ENCODE data around the gene ADAMTSL4.

DNA sequence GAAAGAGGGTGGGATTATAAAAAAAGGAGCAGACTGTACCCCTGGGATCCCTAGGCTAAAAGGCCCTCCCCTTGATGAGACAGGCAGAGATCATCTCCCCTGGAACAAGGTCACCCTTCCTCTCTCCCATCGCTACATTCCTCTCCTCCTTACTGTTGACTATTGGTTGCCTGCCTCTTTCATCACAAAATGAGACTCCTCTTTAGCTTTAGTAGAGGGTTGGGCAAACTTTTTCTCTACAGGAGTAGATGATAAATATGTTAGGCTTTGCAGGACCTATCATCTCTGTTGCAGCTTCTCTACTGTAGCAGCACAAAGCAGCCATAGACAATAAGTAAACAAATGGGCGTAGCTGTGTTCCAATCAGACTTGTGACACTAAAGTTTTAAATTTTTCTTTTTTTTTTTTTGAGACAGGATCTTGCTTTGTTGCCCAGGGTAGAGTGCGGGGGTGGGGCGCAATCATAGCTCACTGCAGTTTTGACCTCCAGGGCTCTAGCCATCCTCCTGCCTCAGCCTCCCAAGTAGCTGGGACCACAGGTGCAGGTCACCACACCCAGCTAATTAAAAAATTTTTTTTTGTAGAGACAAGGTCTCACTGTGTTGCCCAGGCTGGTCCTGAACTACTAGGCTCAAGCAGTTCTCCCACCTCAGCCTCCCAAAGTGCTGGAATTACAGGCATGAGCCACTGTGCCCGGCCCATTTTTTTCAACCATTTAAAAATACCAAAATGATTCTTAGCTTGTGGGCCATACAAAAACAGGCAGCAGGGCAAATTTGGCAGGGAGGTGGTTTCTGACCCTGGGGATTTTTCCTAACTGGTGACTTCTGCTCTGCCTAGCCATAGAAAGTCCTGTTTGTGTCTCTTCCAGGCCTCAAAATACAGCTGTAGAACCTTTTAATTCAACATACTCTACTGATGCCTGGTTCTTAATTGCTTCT, 15.1 kb downstream of the ADAMTSL4 start:
- TF ChIP-seq, protein P1, sequence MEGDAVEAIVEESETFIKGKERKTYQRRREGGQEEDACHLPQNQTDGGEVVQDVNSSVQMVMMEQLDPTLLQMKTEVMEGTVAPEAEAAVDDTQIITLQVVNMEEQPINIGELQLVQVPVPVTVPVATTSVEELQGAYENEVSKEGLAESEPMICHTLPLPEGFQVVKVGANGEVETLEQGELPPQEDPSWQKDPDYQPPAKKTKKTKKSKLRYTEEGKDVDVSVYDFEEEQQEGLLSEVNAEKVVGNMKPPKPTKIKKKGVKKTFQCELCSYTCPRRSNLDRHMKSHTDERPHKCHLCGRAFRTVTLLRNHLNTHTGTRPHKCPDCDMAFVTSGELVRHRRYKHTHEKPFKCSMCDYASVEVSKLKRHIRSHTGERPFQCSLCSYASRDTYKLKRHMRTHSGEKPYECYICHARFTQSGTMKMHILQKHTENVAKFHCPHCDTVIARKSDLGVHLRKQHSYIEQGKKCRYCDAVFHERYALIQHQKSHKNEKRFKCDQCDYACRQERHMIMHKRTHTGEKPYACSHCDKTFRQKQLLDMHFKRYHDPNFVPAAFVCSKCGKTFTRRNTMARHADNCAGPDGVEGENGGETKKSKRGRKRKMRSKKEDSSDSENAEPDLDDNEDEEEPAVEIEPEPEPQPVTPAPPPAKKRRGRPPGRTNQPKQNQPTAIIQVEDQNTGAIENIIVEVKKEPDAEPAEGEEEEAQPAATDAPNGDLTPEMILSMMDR (IDR thresholded peaks at IDR 0.05) = no peak
- no peak for TF ChIP-seq POLR2A (IDR thresholded peaks at IDR 0.05)

All from lower leg skin (tissue), 3 donors.